Stimulated activated CD8-positive, alpha-beta memory T cell treated with anti-CD3 and anti-CD28 coated beads, Interleukin-15, amount 100 ng/mL, for 48 hours (primary cell): ENCODE measurements around the gene LRRC37A3.
A peak's percentile ranks its signal among the peaks of the same experiment; 100 is the strongest.
"Not testable (repeated sequence)": the region's sequence is repeated elsewhere in the genome, so short reads cannot be mapped to it uniquely, and the experiment has no call there.

ENCODE experiments used
- DNase-seq, 2 donors: peaks; one replicate each; pipeline ENCODE4 v3.0.0-alpha.2; 2020; ENCODE audit warnings: low read depth in 2 of 2

Gene LRRC37A3

DNA sequence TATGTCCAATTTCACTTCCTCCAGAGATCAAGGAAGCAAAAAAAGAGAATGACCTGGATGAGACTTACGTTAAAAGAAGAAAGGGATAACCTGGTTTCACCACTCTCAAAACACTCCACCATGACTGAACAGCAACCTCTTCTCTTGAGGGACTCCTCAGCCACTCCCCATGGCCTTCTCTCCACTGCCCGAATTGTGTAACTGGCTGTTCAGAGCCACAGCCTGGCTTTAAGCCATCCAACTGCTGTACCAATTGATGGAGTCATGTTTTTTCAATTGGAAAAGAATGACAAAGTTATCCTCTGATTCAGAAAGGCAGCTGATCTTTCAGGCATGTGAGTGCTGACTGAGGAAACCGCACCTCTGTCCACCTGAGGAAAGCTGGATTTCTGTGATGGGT lies 85.2 kb downstream of the LRRC37A3 start:
- not testable (repeated sequence) for DNase-seq

DNA sequence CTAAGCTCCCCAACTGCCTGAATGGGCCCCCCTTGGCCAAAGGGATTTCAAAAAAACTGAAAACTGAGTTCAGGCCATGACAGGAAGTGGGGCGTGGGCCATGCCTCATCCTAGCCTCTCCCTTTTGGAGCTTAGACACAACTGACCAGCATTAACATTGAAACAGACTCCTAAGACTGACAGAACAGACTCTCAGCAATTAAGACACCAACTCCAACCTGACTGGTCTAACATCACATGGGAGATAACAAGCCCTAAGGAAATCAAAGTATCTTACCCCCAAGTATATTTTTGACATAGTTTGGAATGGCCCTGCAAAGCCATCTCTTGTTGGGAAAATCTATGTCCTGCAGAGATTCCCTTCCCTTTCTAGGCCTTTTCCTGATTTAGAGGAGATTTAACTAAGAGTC lies 88.6 kb downstream of the LRRC37A3 start:
- not testable (repeated sequence) for DNase-seq

DNA sequence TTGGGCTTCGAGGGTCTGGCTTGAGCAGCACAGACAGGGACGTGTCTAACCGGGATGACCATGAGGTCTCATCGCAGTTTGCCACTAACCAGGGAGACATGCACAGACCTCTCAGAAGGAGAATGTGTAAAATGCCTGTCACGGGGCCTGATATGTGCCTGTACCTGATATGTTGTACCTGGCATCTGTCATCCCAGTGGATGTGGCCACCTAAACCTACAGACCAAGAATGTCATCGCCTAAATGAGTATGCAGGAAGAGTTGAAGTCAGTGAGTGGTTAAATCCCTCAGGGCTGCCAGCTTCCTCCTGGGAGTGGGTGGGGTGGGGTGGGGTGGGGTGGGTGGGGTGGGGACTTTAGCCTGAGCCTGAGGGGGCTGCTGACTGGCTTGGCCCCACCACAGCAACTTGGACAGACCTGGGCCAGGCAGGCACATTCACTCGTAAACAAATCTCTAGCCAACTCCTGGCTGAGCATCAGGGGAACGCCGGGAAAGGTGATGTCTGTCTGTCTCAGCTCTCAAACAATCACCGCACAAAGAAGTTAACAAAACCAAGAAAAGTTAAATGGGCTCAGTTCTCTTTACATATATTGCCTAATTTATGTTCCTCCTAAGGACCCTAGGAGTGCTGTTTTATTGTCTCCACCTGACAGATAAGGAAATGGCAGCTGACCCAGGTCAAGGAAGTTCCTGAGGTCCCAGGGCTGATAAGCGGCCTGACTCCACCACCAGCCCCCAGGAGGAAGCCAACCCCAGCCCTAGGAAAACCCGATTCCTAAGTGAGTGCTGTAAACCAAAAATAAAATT lies 89.3 kb downstream of the LRRC37A3 start:
- not testable (repeated sequence) for DNase-seq

DNA sequence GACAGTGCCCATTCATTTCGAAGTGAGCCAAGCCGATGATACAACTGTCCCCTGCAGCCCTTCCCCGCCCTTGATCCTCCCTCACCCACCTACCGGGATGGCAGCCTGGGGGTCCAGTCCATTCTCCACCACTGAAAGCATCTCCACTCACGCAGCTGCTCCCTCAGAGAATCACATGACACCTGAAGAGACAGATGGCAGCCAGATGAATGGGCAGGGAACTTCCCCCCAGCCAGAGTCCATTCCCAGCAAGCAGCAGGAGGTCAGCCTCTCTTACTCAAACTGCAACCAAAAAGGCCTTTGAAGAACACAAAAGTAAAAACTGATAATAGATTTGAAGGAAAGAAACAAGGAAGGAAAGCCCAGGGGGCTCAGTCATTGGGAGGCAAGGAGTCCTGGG lies 90.2 kb downstream of the LRRC37A3 start:
- DNase-seq = not testable (repeated sequence)

- not testable (repeated sequence) for DNase-seq
Observed at GRCh38 chr17:64818904-64819303, 100.4 kb downstream of the LRRC37A3 start.

DNA sequence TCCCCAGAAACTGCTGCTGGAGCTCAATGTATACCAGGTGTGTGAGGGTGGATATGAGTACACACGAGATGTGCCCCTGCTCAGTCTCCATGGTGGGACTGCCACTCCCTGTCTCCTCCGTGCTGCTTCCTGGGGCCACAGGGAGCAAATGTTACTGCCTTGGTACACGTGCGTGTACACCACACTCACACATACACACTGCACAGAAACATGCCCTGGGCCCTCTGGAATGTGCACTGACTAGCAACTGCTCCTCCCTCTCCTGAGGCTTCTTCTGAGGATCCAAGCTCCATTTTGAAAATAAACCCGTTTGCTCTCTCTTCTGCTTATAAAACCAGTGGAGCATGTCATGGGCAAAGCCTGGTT lies 103.5 kb downstream of the LRRC37A3 start:
- DNase-seq = not testable (repeated sequence)

- DNase-seq = not testable (repeated sequence)
Observed at GRCh38 chr17:64814993-64815832, 104.1 kb downstream of the LRRC37A3 start.

- DNase-seq = peak; percentile 46 to 50
Observed at GRCh38 chr17:64808178-64808977, 110.9 kb downstream of the LRRC37A3 start.
